H1 (cell line): ENCODE measurements around the gene RAB30. TPM values are rescaled to one million over a fixed set of nuclear protein-coding genes. Genes with fewer than 3 reads are reported as not detected.

ENCODE experiments used
- BCL11A ChIP-seq, 2 experiments: IDR thresholded peaks; one replicate each; pipeline ENCODE4 v1.6.1; 2011; ENCODE audit warnings: low read depth in 2 of 2, low read length in 2 of 2, mild to moderate bottlenecking in 2 of 2
- CHD7 ChIP-seq: fragments of 300-600 bp; sonication (generic); IDR thresholded peaks from 2 replicates; pipeline ENCODE4 v1.7.1; 2012; ENCODE audit warnings: low read length, moderate library complexity, mild to moderate bottlenecking, inconsistent platforms; ENCODE audit not compliant: insufficient replicate concordance
- CREB1 ChIP-seq: IDR thresholded peaks from 2 replicates; pipeline ENCODE4 v1.6.1; 2012; ENCODE audit warnings: inconsistent platforms
- EP300 ChIP-seq, 2 experiments: IDR thresholded peaks; 1 replicate in 1 of 2; 2 replicates in 1 of 2; pipeline ENCODE4 v1.6.1; 2011 to 2012; ENCODE audit warnings: low read depth in 2 of 2, low read length in 2 of 2, mild to moderate bottlenecking in 2 of 2, borderline replicate concordance in 1 of 2, inconsistent platforms in 1 of 2, moderate library complexity in 1 of 2
- GTF2F1 ChIP-seq: IDR thresholded peaks from 2 replicates; pipeline ENCODE4 v1.6.1; 2012; ENCODE audit warnings: low read depth, low read length, improper control_type of control experiment, borderline replicate concordance
- JUN ChIP-seq: IDR thresholded peaks from 2 replicates; pipeline ENCODE4 v1.6.1; 2011; ENCODE audit warnings: low read depth, mild to moderate bottlenecking, improper control_type of control experiment, low read length
- JUND ChIP-seq: IDR thresholded peaks from 2 replicates; pipeline ENCODE4 v1.6.1; 2011; ENCODE audit warnings: mild to moderate bottlenecking, improper control_type of control experiment, low read length
- KDM1A ChIP-seq: fragments of 200-600, 300-600 bp; sonication (generic); IDR thresholded peaks from 2 replicates; pipeline ENCODE4 v1.7.1; 2016; ENCODE audit warnings: mild to moderate bottlenecking, low read length, borderline replicate concordance
- RBBP5 ChIP-seq: IDR thresholded peaks from 2 replicates; pipeline ENCODE4 v1.7.1; 2012; ENCODE audit warnings: low read depth, mild to moderate bottlenecking, inconsistent platforms, low read length, moderate library complexity, borderline replicate concordance
- RXRA ChIP-seq: IDR thresholded peaks from 2 replicates; pipeline ENCODE4 v1.6.1; 2011; ENCODE audit warnings: low read depth, mild to moderate bottlenecking, low read length, moderate library complexity; ENCODE audit not compliant: insufficient read depth
- SP4 ChIP-seq: IDR thresholded peaks from 2 replicates; pipeline ENCODE4 v1.6.1; 2012; ENCODE audit warnings: low read length, inconsistent platforms
- polyA plus RNA-seq, 7 experiments: library from polyadenylated mRNA; depleted of rRNA in 3 of 7; stranded (reverse) in 5 of 7; unstranded in 2 of 7; fragments of >200 nt in 5 of 7; fragments of 200-250 nt in 2 of 7; gene quantifications; 1 replicate in 5 of 7; 2 replicates in 1 of 7; 4 replicates in 1 of 7; pipeline versions ENCODE4 v1.2.1 to v1.2.3, GENCODE V29; 2011 to 2013; ENCODE audit warnings: missing spikeins in 2 of 7, mixed read lengths in 2 of 7
- total RNA-seq: library from RNA; stranded (reverse); fragmentation: NEBNext Ultra II Directional; extraction: Animal tissue kit (Norgen Biotek cat#: 25700); gene quantifications from 2 replicates; pipeline ENCODE4 v1.2.1, GENCODE V29; 2021

The RAB30 gene
- total and polyA plus RNA-seq, 2 of the 8 experiments (the other 6 are each of a cell fraction or from before 2014, with no cell fraction given), result 1.6 to 11.7 TPM

- TF ChIP-seq CHD7 (no peak), EP300 (IDR thresholded peaks at IDR 0.05; ENCODE audit: borderline replicate concordance in 1 of 2, low read depth in 2 of 2, low read length in 2 of 2) (no peak), JUN (no peak), RBBP5 (no peak), SP4 (no peak), BCL11A (IDR thresholded peaks at IDR 0.05; ENCODE audit: low read depth in 2 of 2, low read length in 2 of 2) (no peak), GTF2F1 (no peak), JUND (no peak), RXRA (no peak), KDM1A (no peak), CREB1 (no peak)
These were observed 47.5 kb upstream of the RAB30 start (continued) for GRCh38 chr11:83119216-83119615.
